ENCODE results near the gene C1GALT1. TPM values are rescaled to one million over a fixed set of nuclear protein-coding genes. Genes with fewer than 3 reads are reported as not detected.
"Not testable (repeated sequence)": the region's sequence is repeated elsewhere in the genome, so short reads cannot be mapped to it uniquely, and the experiment has no call there.

C1GALT1 gene
- total RNA-seq, 1 donor from 2014 or later = 15.3 TPM

DNA sequence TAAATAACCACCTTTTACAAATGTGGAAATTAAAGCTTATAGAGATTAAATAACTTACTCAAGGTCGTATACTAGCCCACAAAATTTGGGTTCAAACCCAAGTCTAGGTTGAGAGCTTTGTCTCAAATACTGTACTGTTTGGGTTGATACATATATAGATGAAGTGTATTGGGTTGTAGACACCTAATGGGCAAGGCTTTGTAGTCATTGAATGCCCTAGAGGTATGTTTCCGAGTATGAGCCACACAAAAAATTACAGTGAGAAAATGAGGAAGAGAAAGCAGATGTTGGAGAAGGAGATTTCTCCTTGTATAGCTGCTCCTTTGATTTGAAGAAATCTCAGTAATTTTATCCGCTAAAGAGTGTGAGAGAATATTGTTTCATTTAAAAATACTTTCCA lies 60.6 kb downstream of the C1GALT1 start:
- no peak overlapping the region for H3K27ac Mint-ChIP-seq (ENCODE audit: unreplicated experiment)
- TF ChIP-seq, protein P1, sequence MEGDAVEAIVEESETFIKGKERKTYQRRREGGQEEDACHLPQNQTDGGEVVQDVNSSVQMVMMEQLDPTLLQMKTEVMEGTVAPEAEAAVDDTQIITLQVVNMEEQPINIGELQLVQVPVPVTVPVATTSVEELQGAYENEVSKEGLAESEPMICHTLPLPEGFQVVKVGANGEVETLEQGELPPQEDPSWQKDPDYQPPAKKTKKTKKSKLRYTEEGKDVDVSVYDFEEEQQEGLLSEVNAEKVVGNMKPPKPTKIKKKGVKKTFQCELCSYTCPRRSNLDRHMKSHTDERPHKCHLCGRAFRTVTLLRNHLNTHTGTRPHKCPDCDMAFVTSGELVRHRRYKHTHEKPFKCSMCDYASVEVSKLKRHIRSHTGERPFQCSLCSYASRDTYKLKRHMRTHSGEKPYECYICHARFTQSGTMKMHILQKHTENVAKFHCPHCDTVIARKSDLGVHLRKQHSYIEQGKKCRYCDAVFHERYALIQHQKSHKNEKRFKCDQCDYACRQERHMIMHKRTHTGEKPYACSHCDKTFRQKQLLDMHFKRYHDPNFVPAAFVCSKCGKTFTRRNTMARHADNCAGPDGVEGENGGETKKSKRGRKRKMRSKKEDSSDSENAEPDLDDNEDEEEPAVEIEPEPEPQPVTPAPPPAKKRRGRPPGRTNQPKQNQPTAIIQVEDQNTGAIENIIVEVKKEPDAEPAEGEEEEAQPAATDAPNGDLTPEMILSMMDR (IDR thresholded peaks at IDR 0.05; ENCODE audit: partially characterized antibody, unreplicated experiment) = no peak

DNA sequence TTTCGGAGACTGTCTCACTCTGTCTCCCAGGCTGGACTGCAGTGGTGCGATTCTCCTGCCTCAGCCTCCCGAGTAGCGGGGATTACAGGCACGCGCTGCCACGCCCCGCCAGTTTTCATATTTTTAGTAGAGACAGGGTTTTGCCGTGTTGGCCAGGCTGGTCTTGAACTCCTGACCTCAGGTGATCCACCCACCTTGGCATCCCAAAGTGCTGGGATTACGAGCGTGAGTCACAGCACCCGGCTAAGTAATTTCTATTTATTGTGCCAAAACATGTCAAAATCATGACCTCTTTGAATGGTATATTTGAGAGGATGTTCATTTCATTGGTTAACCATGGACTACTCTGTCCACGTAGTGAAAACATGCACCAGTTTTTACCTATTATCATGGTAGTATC lies 62.9 kb downstream of the C1GALT1 start:
- H3K27me3 Mint-ChIP-seq (ENCODE audit: unreplicated experiment); H3K4me1 Mint-ChIP-seq (ENCODE audit: low read depth, unreplicated experiment); H3K9me3 Mint-ChIP-seq (ENCODE audit: unreplicated experiment); H3K36me3 Mint-ChIP-seq (ENCODE audit: unreplicated experiment); DNase-seq; H3K4me3 Mint-ChIP-seq (ENCODE audit: unreplicated experiment); H3K27ac Mint-ChIP-seq (ENCODE audit: unreplicated experiment): not testable (repeated sequence)

More for the DNA sequence above, 60.6 kb downstream of the C1GALT1 start:
- no peaks in the 10 kb centered on the region for H3K36me3 Mint-ChIP-seq (ENCODE audit: unreplicated experiment)
- H3K4me1 Mint-ChIP-seq (ENCODE audit: low read depth, unreplicated experiment) = no peaks in the 10 kb centered on the region
- H3K27me3 Mint-ChIP-seq (ENCODE audit: unreplicated experiment) = no peaks in the 10 kb centered on the region
- DNase-seq = no peak
- peaks cover 2% of the 10 kb centered on the region for H3K9me3 Mint-ChIP-seq (ENCODE audit: unreplicated experiment)
- H3K4me3 Mint-ChIP-seq (ENCODE audit: unreplicated experiment) = no peak overlapping the region

DNA sequence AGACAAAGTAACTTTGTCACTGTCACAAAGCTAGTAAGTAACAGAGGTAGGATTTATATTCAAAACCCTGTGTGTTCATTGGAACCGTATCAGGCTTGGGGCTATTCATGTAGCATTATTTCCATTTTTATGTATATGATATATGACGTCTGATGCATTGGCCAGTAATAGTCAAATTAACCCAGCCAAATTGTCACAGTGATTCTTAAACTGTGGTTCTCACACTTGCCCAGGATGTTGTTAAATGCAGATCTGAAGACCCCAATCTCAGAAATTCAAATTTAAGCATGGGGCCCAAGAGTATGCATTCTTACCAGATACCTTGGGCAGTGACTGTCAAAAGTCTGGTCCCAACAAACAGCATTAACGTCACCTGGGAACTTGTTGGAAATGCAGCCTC lies 63.9 kb downstream of the C1GALT1 start:
- TF ChIP-seq, protein P1 (IDR thresholded peaks at IDR 0.05; ENCODE audit: partially characterized antibody, unreplicated experiment) = no peak
- H3K4me1 Mint-ChIP-seq (ENCODE audit: low read depth, unreplicated experiment) = no peaks in the 10 kb centered on the region
- peaks cover 2% of the 10 kb centered on the region for H3K9me3 Mint-ChIP-seq (ENCODE audit: unreplicated experiment)
- no peak overlapping the region for H3K27ac Mint-ChIP-seq (ENCODE audit: unreplicated experiment)
- H3K27me3 Mint-ChIP-seq (ENCODE audit: unreplicated experiment) = no peaks in the 10 kb centered on the region
- no peaks in the 10 kb centered on the region for H3K36me3 Mint-ChIP-seq (ENCODE audit: unreplicated experiment)
- H3K4me3 Mint-ChIP-seq (ENCODE audit: unreplicated experiment) = no peak overlapping the region
- DNase-seq = no peak

DNA sequence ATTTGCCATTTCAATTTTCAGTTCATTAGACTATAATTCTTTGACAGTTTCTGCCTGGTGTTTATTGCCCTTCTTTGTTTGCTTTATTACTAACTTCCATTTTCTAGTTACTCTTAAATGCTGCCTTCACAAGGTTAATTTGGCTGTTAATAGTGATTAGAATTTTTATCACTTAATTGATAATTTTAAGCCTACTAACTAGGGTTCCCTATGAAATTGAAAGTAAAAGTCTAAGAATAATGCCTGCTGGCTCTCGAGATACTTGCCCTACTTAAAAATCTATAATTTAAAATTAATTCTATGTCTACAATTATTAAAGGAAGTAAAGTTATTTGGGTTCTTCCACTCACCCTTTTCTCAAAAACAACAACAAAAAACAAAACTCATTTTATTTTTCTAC lies 65.3 kb downstream of the C1GALT1 start:
- Mint-ChIP-seq H3K4me3 (ENCODE audit: unreplicated experiment) (no peak overlapping the region), H3K36me3 (ENCODE audit: unreplicated experiment) (no peaks in the 10 kb centered on the region), H3K9me3 (ENCODE audit: unreplicated experiment) (peaks cover 2% of the 10 kb centered on the region)

DNA sequence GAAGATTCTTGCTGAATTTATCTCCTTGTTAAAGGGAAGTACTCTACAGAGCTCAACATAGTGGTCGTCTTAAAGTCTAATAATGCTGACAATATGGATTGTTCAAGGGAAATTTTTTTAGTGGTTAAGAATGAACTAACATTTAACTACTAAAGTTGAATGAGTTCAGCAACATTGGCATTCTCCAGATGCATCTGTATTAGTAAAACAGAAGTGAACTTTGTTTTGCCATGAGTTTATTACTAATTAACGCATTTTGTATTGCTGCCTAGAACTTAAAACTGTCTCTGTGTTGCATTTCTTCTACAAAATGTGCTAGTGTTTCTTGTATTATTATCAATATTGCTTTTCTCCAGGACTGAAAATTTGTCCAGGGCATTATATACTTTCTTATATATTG lies 67.5 kb downstream of the C1GALT1 start:
- TF ChIP-seq, protein P1 (IDR thresholded peaks at IDR 0.05; ENCODE audit: partially characterized antibody, unreplicated experiment) = no peak
- Mint-ChIP-seq H3K9me3 (ENCODE audit: unreplicated experiment) (no peaks in the 10 kb centered on the region), H3K27me3 (ENCODE audit: unreplicated experiment) (no peaks in the 10 kb centered on the region), H3K4me1 (ENCODE audit: low read depth, unreplicated experiment) (peaks cover 6% of the 10 kb centered on the region), H3K27ac (ENCODE audit: unreplicated experiment) (no peak overlapping the region), H3K4me3 (ENCODE audit: unreplicated experiment) (no peak overlapping the region), H3K36me3 (ENCODE audit: unreplicated experiment) (no peaks in the 10 kb centered on the region)
- no peak for DNase-seq

More for the DNA sequence above, 65.3 kb downstream of the C1GALT1 start:
- Mint-ChIP-seq H3K4me1 (ENCODE audit: low read depth, unreplicated experiment) (peaks cover 6% of the 10 kb centered on the region), H3K27ac (ENCODE audit: unreplicated experiment) (no peak overlapping the region), H3K27me3 (ENCODE audit: unreplicated experiment) (no peaks in the 10 kb centered on the region)
- TF ChIP-seq, protein P1 (IDR thresholded peaks at IDR 0.05; ENCODE audit: partially characterized antibody, unreplicated experiment) = no peak
- no peak for DNase-seq

DNA sequence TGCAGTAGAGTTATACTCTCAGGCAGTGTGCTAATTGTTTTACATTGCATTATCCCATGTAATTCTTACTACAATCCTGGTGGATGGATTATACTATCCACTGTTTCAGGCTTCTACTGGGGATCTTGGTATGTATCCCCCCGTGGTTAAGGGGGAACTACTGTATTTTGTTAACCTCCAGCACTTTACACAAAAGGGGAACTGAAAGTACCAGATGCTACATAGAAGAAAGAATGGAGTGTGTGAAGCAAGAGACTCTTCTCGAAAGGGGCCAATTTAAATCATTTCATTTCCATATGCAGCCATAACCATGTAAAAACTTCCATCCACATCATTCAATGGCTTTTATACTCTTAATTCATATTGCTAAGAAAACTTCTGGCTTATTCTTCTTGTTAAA lies 69.4 kb downstream of the C1GALT1 start:
- peaks cover 6% of the 10 kb centered on the region for H3K4me1 Mint-ChIP-seq (ENCODE audit: low read depth, unreplicated experiment)
- no peak overlapping the region for H3K4me3 Mint-ChIP-seq (ENCODE audit: unreplicated experiment)
- no peak for DNase-seq
- H3K27me3 Mint-ChIP-seq (ENCODE audit: unreplicated experiment) = no peaks in the 10 kb centered on the region
- TF ChIP-seq, protein P1 (IDR thresholded peaks at IDR 0.05; ENCODE audit: partially characterized antibody, unreplicated experiment) = no peak
- no peaks in the 10 kb centered on the region for H3K36me3 Mint-ChIP-seq (ENCODE audit: unreplicated experiment)
- H3K27ac Mint-ChIP-seq (ENCODE audit: unreplicated experiment) = no peak overlapping the region
- H3K9me3 Mint-ChIP-seq (ENCODE audit: unreplicated experiment) = peaks cover 1% of the 10 kb centered on the region

All from glutamatergic neuron (in vitro differentiated cells).